ENCODE results near the gene CYP39A1.

DNA sequence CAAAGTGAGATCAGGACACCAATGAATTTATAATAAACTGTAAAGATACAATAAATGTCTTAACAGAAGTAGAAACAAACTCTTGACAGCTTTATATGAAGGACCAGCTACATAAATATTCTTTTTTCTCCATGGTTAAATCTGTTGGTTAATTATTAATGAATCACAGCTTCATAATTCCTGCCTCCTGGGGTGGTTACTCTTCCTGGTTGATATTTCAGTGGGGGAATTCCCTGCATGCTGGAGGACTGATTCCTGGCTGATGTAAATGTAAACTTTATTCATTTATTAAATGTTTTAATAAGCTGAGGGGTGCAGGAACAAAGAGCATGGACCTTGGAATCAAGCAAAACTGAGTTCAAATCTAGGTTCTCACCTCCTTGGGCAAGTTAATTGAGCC, 145.2 kb downstream of the CYP39A1 start:
- no peak for TF ChIP-seq CTCF (IDR thresholded peaks at IDR 0.05)
- no peak for TF ChIP-seq POLR2AphosphoS5 (IDR thresholded peaks at IDR 0.05)

Data from prostate gland (tissue), 2 donors.